ENCODE results near the gene MAK. TPM values are rescaled to one million over a fixed set of nuclear protein-coding genes. Genes with fewer than 3 reads are reported as not detected.
"Not testable (repeated sequence)": the region's sequence is repeated elsewhere in the genome, so short reads cannot be mapped to it uniquely, and the experiment has no call there.

MAK gene
- polyA plus RNA-seq, 3 donors from 2014 or later, result 0.06 to 0.18 TPM; not detected in 1

DNA sequence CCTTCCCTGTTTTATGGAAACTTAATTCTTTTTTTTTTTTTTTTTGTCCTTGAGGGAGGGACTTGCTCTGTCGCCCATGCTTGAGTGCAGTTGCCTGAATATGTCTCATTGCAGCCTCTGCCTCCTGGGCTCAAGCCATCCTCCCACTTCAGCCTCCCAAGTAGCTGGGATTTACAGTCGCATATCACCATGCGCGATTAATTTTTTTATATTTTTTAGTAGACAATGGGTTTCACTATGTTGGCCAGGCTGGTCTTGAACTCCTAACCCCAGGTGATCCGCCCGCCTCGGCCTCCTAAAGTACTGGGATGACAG is 114.8 kb downstream of the MAK start:
- no peak for DNase-seq
- peak overlapping the region; percentile 83 to 92 (median 90) for H3K4me3 Mint-ChIP-seq
- peaks cover 0 to 1% (median 0%) of the 10 kb centered on the region in 6 donors for H3K9me3 Mint-ChIP-seq
- H3K36me3 Mint-ChIP-seq, result peaks cover 0 to 3% (median 0%) of the 10 kb centered on the region in 3 donors
- H3K4me1 Mint-ChIP-seq, result peaks cover 75 to 81% of the 10 kb centered on the region in 2 donors
- H3K27ac Mint-ChIP-seq, result peak overlapping the region in 5 of 6 donors; percentile 74 to 89 (median 83)
- peaks cover 20 to 33% (median 33%) of the 10 kb centered on the region in 3 donors for H3K27me3 Mint-ChIP-seq (ENCODE audit: low read depth in 3 of 3)

DNA sequence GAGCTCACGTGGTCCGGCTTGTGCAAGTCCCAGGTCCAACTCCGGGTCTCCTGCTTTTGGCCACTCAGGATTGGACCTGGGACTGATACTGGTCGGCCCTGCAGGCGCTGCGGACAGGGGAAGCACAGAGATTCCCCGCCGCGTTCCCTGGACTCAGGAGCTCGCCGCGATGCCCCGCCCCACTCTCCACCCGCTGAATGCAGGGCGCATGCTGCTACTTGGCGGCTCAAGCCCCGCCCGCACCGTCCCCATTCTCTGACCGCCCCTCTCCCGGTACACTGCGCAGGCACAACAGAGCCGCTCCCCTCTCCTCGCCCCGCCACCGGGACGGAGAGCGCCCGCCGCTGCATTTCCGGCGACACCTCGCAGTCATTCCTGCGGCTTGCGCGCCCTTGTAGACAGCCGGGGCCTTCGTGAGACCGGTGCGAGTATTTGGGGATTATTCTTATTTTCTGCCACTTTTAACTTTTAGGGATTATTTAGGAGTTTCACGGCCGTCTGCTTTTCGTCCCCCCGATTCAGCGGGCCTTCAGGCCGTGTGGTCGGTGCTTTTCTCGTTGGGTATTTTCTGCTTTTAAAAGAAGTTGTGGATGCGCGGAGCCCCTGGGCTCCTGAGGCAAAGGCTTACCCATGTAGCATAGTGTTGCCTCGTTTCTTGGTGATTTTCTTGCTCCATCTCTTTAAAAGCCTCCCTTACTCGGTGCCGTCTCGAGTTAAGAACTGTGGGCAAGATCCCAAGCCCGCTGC is 115.3 kb downstream of the MAK start, which contains the start of gene TMEM14C:
Gene TMEM14C, plus strand, starts transcription at position 251 of the 747 bp plus-strand sequence. CDS start 1,544 bp downstream, outside the sequence.
- DNase-seq, result peak; percentile 66 to 74 (median 71)
- Mint-ChIP-seq H3K36me3 (peaks cover 0 to 3% (median 0%) of the 10 kb centered on the region in 3 donors), H3K4me3 (peak within 1 kb of the TSS; percentile 83 to 92 (median 90)), H3K27ac (peak within 1 kb of the TSS; percentile 8 to 89 (median 82)), H3K27me3 (ENCODE audit: low read depth in 3 of 3) (peaks cover 19 to 30% (median 28%) of the 10 kb centered on the region in 3 donors), H3K4me1 (peaks cover 74 to 77% of the 10 kb centered on the region in 2 donors), H3K9me3 (peaks cover 0 to 1% (median 0%) of the 10 kb centered on the region in 6 donors)

DNA sequence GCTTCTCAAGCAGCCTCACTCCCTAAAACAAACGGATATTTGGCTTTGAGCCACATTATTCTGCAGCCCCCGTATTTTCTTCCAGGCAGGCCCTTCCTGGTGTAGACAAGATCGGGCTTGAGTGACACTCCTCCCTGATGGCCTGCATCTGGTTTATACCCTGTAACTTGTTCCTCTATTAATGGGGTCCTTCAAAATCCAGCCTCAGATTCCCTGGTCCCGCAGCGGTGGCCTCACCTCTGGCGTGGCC is 115.8 kb downstream of the MAK start:
- Mint-ChIP-seq H3K36me3 (peaks cover 0 to 3% (median 0%) of the 10 kb centered on the region in 3 donors), H3K27me3 (ENCODE audit: low read depth in 3 of 3) (peaks cover 19 to 31% (median 27%) of the 10 kb centered on the region in 3 donors), H3K9me3 (peaks cover 0 to 1% (median 0%) of the 10 kb centered on the region in 6 donors), H3K27ac (peak overlapping the region in 5 of 6 donors; percentile 45 to 88 (median 80)), H3K4me3 (peak overlapping the region; percentile 83 to 92 (median 90)), H3K4me1 (peaks cover 71 to 73% of the 10 kb centered on the region in 2 donors)
- DNase-seq, result no peak

DNA sequence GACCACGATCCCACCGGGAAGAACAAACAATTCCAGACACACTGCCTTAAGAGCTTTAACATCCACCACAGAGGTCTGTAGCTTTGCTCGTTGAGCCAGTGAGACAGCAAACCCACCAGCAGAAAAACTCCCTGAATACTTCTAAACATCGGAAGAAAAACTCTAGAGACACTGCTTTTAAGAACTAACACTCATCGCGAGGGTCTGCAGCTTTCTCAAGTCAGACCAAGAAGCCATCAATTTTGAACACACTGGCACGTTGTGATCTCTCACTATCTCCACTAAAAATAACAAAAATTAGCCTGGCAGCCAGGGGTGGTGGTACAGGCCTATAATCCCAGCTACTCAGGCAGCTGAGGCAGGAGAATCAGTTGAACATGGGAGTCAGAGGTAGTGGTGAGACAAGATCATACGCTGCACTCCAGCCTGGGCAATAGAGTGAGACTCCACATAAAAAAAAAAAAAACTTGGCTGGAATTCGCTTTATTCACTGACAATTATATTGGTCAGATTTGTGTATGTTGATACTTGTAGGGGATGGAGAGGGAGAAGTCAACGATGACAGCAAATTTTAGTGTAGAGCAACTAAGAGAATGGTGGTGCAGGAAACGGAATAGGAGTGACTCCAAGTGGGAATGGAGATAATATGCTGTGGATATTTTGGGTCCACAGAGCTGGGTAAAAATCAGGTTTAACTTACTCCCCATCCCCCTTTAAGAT is 116.3 kb downstream of the MAK start:
- peaks cover 67 to 69% of the 10 kb centered on the region in 2 donors for H3K4me1 Mint-ChIP-seq
- peak overlapping the region; percentile 83 to 92 (median 90) for H3K4me3 Mint-ChIP-seq
- peaks cover 0 to 1% (median 0%) of the 10 kb centered on the region in 6 donors for H3K9me3 Mint-ChIP-seq
- H3K27ac Mint-ChIP-seq, result peak overlapping the region in 5 of 6 donors; percentile 45 to 88 (median 77)
- H3K36me3 Mint-ChIP-seq, result peaks cover 0 to 3% (median 0%) of the 10 kb centered on the region in 3 donors
- DNase-seq, result no peak
- H3K27me3 Mint-ChIP-seq (ENCODE audit: low read depth in 3 of 3), result peaks cover 19 to 34% (median 28%) of the 10 kb centered on the region in 3 donors

DNA sequence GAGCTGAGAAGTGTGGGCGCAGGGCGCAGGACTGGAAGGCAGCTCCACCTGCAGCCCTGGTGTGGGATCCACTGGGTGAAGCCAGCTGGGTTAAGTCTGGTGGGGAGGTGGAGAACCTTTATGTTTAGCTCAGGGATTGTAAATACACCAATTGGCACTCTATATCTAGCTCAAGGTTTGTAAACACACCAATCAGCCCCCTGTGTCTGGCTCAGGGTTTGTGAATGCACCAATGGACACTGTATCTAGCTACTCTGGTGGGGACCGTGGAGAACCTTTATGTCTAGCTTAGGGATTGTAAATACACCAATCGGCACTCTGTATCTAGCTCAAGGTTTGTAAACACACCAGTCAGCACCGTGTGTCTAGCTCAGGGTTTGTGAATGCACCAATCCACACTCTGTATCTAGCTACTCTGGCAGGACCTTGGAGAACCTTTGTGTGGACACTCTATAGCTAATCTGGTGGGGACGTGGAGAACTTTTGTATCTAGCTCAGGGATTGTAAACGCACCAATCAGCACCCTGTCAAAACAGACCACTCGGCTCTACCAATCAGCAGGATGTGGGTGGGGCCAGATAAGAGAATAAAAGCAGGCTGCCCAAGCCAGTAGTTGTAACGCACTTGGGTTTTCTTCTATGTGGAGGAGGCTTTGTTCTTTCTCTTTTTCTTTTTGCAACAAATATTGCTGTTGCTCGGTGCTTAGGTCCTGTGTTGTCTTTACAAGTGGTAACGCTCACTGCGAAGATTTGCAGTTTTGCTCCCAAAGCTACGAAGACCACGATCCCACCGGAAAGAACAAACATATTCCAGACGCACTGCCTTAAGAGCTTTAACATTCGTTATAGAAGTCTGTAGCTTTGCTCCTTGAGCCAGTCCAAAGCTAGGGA is 117.1 kb downstream of the MAK start:
- not testable (repeated sequence) for H3K36me3 Mint-ChIP-seq, H3K9me3 Mint-ChIP-seq, DNase-seq
- Mint-ChIP-seq H3K4me3 (peak overlapping the region; percentile 83 to 92 (median 90)), H3K27ac (peak overlapping the region in 4 of 6 donors; percentile 60 to 79 (median 74)), H3K27me3 (ENCODE audit: low read depth in 3 of 3) (peaks cover 15 to 28% (median 23%) of the 10 kb centered on the region in 3 donors), H3K4me1 (peaks cover 59 to 61% of the 10 kb centered on the region in 2 donors)

DNA sequence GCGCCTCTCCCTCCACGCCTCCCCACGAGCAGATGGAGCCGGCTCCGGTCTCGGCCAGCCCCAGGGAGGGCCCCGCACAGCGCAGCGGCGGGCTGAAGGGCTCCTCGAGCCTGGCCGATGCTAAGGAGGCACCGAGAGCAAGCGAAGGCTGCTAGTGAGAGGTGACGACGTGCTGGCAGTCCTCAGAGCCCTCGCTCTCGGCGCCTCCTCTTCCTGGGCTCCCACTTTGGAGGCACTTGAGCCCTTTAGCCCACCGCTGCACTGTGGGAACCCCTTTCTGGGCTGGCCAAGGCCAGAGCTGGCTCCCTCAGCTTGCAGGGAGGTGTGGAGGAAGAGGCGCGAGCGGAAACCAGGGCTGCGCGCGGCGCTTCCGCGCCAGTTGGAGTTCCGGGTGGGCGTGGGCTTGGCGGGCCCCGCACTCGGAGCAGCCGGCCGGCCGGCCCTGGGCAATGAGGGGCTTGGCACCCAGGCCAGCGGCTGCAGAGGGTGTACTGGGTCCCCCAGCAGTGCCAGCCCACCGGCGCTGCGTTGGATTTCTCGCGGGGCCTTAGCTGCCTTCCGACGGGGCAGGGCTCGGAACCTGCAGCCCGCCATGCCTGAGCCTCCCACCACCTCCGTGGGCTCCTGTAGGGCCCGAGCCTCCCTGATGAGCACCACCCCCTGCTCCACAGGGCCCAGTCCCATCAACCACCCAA is 117.9 kb downstream of the MAK start:
- Mint-ChIP-seq H3K4me1 (peaks cover 52 to 53% of the 10 kb centered on the region in 2 donors), H3K27ac (peak overlapping the region in 5 of 6 donors; percentile 48 to 72 (median 65)), H3K36me3 (peaks cover 0 to 3% (median 0%) of the 10 kb centered on the region in 3 donors), H3K27me3 (ENCODE audit: low read depth in 3 of 3) (peaks cover 13 to 26% (median 19%) of the 10 kb centered on the region in 3 donors), H3K4me3 (peak overlapping the region; percentile 62 to 92 (median 90)), H3K9me3 (peaks cover 0 to 1% (median 0%) of the 10 kb centered on the region in 6 donors)
- peak; percentile 64 to 69 (median 67) for DNase-seq

DNA sequence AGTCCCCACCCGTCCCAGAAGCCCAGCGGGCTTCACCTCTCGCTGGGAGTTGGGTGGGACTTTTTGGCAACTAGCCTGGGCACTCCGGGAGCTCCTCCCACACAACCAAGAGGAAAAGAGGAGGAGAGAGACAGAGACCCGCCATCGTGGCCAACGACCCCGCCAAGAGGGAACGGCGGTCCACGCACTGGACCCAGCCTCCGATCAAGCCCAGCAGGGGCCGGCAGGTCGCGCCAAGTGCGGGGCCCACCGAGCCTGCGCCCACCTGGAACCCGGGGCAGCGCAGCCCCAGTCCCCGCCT is 118.4 kb downstream of the MAK start:
- Mint-ChIP-seq H3K4me3 (peak overlapping the region; percentile 75 to 90 (median 85)), H3K36me3 (peaks cover 0 to 3% (median 0%) of the 10 kb centered on the region in 3 donors), H3K4me1 (peaks cover 50 to 52% of the 10 kb centered on the region in 2 donors), H3K27ac (peak overlapping the region in 5 of 6 donors; percentile 69 to 92 (median 84)), H3K27me3 (ENCODE audit: low read depth in 3 of 3) (peaks cover 10 to 26% (median 15%) of the 10 kb centered on the region in 3 donors), H3K9me3 (peaks cover 0 to 1% (median 0%) of the 10 kb centered on the region in 6 donors)
- no peak for DNase-seq

DNA sequence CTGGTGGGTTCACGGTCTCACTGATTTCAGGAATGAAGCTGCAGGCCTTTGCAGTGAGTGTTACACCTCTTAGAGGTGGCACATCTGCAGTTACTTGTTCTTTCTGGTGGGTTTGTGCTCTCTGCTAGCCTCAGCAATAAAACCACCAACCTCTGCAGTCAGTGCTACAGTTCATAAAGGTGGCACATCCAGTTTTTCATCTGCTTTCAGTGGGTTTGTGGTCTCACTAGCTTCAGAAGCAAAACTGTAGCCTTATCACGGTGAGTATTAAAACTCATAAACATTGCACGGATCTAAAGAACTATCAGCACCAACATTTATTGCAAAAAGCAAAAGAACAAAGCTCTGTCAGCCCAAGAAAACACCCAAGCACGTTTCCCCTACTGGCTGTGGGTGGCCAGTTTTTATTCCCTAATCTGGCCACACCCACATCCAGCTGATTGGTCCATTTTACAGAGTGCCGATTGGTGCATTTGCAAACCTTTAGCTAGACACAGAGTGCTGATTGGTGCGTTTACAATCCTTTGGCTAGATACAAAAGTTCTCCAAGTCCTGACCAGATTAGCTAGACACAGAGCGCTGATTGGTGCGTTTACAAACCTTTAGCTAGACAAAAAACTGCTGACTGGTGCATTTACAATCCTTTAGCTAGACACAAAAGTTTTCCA is 118.9 kb downstream of the MAK start:
- peak overlapping the region; percentile 25 to 92 (median 80) for H3K27ac Mint-ChIP-seq
- H3K36me3 Mint-ChIP-seq, result peaks cover 0 to 3% (median 0%) of the 10 kb centered on the region in 3 donors
- peak overlapping the region; percentile 75 to 90 (median 85) for H3K4me3 Mint-ChIP-seq
- H3K4me1 Mint-ChIP-seq, result peaks cover 50 to 52% of the 10 kb centered on the region in 2 donors
- peaks cover 8 to 26% (median 12%) of the 10 kb centered on the region in 3 donors for H3K27me3 Mint-ChIP-seq (ENCODE audit: low read depth in 3 of 3)
- peak; percentile 41 to 57 (median 54) for DNase-seq
- H3K9me3 Mint-ChIP-seq, result peaks cover 0 to 1% (median 0%) of the 10 kb centered on the region in 6 donors

DNA sequence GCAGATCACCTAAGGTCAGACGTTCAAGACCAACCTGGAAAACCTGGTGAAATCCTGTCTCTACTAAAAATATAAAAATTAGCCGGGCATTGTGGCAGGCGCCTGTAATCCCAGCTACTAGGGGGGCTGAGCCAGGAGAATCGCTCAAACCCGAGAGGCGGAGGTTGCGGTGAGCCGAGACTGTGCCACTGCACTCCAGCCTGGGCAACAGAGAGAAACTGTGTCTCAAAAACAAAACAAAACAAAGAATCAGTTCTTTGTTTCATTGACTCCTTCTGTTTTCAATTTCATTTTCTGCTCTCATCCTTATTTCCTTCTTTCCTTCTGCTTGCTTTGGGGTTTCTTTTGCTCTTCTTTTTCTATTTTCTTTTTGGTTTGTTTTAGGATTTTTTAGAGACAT is 124.4 kb downstream of the MAK start:
- peaks cover 6 to 7% of the 10 kb centered on the region in 2 donors for H3K4me1 Mint-ChIP-seq
- H3K9me3 Mint-ChIP-seq, result no peaks in the 10 kb centered on the region
- no peak overlapping the region for H3K4me3 Mint-ChIP-seq
- peaks cover 2 to 12% (median 3%) of the 10 kb centered on the region in 3 donors for H3K36me3 Mint-ChIP-seq
- no peak for DNase-seq
- H3K27ac Mint-ChIP-seq, result peak overlapping the region in 1 of 6 donors; percentile 20
- H3K27me3 Mint-ChIP-seq (ENCODE audit: low read depth in 3 of 3), result peaks cover 0 to 12% (median 5%) of the 10 kb centered on the region in 3 donors

Other genes starting within 250 kb of the MAK start
- gene C6orf52, start 143.9 kb downstream of the MAK start, polyA plus RNA-seq, result 1 to 10 TPM in 2 of 3 donors, not detected in 1; 3.1 to 3.3 TPM
- 10 to 100 TPM in 2 of 3 donors, 1 to 10 TPM in 1; 7.1 to 16.3 (median 10.0) TPM for gene PAK1IP1, start 143.6 kb downstream of the MAK start, polyA plus RNA-seq
- gene TMEM14C, start 115.5 kb downstream of the MAK start, polyA plus RNA-seq, result 10 to 100 TPM; 30.4 to 81.2 (median 45.8) TPM
- 100 to 1,000 TPM; 111 to 183 (median 126) TPM for gene TMEM14B, start 90.7 kb downstream of the MAK start, polyA plus RNA-seq
- gene GCM2, start 43.5 kb upstream of the MAK start, polyA plus RNA-seq, result not detected
- gene SYCP2L, start 48.5 kb upstream of the MAK start, polyA plus RNA-seq, result under 1 TPM in 1 of 3 donors, not detected in 2; 0.09 TPM
- not detected for gene ELOVL2, start 205.8 kb upstream of the MAK start, polyA plus RNA-seq

Measured in immature natural killer cell (primary cell).